GM21447 (cell line): ENCODE results near the gene SVIL.
"Not testable (repeated sequence)": the region's sequence is repeated elsewhere in the genome, so short reads cannot be mapped to it uniquely, and the experiment has no call there.

Experiments used
- ATAC-seq: cut with Tn5 transposase; IDR thresholded peaks from one replicate; pipeline ENCODE4 v1.9.1; 2021; ENCODE audit not compliant: unreplicated experiment

SVIL gene

DNA sequence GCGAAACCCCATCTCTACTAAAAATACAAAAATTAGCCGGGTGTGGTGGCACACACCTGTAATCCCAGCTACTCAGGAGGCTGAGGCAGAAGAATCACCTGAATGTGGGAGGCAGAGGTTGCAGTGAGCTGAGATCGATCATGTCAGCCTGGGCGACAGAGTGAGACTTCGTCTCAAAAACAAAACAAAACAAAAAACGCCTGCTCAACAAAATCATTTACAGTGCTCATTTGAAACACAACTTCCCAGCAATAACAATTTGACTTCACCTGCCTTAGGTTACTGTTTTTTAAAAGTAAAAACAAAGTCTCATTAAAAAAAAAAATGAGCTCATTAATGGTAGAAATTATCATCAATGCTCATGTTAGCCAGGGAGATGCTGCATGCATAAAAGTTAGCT is 10.4 kb downstream of the SVIL start:
- ATAC-seq: not testable (repeated sequence)

DNA sequence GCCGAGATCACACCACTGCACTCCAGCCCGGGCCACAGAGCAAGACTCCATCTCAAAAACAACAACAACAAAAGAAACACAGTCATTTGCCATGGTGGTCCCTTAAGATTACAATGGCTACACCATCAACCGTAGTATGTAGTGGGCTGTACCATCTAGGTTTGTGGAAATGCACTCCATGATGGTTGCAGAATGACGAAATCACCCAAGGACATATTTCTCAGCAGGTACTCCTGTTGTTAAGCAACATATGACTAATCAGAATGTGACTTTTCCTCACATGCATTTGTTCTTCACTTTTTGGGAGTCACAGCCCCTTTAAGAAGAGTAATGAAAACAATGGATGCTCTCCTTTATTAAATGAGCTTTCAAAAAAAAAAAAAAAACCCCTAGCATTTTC is 11.0 kb downstream of the SVIL start:
- no peak for ATAC-seq

- no peak for ATAC-seq
These were observed 12.3 kb downstream of the SVIL start for GRCh38 chr10:29622382-29622922.

- ATAC-seq: no peak
These were observed 13.6 kb downstream of the SVIL start for GRCh38 chr10:29621161-29621560.

- ATAC-seq: no peak
These were observed 14.6 kb downstream of the SVIL start for GRCh38 chr10:29620112-29620690.

DNA sequence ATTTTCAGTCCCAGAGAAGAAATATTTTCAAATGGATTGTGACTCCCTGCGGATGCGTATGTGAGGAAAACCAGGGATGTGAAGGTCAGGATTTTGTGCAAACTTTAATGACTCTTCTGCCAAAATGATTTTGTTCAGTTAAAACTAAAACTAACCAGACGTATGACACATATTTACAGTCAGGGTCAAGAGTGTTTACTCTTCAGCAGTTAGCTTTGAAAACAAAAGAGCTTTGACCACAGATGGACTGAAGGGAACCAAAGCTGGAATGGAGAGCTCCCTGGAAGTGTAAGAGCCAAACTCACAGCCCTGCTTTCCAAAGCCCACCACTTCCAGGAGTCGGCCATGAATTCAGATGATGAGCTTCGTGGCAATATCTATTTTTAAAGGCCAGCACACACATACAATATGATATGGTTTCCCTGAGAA is 15.5 kb downstream of the SVIL start:
- no peak for ATAC-seq

DNA sequence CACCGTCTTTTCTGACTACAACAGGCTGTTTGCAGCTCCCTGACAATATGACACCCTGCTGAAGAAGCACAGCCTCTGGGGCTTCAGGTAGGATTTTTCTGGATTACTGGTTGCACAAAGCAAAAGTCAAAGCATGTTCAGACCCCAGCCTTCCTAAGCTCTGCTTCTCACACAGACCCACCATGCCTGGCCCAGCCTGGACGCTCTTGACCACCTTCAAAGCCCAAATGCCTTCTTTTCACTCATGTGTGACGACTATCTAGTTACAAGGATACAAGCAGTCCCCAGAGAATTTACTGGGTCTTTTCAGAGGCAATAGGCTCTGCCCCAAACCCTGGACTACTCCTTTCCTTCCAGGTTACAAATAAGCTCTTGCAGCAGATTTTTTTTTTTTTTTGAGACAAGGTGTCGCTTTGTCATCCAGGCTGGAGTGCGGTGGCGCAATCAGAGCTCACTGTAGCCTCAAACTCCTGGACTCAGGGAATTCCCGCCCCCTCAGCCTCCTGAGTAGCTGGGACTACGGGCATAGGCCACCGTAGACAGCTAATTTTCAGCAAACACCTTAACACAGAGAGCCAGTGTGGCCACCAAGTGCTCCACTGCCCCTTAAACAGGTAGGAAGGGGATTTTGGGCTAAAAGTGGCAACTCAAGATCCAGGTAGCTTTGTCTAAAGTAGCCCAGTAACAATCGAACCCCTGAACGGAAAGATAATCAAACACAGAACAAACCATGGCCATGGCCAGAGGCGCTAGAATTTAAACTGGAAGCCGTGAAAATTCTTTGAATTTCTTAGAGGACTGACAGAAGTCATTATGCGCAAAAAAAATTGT is 16.2 kb downstream of the SVIL start:
- no peak for ATAC-seq

DNA sequence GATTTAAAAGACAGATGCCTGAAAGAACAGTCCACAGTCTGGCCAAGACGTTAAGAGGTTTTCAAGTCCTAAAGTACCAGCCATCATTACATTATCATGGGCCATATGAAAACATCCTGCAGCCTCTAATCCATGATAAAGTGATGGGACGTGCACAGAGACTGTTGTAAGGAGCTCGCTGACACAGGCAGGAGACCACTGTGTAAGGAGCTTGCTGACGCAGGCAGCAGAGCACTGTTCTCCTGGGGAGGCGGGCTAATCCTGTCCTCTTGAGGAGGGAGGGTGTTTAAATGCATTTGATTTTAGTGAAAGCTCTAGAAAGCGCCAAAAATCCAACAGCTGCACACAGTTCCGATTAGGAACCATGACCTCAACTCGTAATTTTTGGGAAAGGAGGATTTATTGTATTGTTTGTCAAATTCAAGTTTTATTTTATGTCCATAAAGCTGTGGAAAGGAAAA is 16.9 kb downstream of the SVIL start:
- no peak for ATAC-seq

GRCh38 chr10:29616542-29616941 is 18.2 kb downstream of the SVIL start:
- no peak for ATAC-seq

- ATAC-seq: no peak
These were observed 19.6 kb downstream of the SVIL start for GRCh38 chr10:29615195-29615594.

DNA sequence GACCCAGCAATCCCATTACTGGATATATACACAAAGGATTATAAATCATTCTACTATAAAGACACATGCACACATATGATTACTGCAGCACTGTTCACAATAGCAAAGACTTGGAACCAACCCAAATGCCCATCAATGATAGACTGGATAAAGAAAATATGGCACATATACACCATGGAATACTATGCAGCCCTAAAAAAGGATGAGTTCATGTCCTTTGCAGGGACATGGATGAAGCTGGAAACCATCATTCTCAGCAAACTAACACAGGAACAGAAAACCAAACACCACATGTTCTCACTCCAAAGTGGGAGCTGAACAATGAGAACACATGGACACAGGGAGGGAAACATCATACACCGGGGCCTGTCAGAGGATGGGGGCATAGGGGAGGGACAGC is 20.5 kb downstream of the SVIL start:
- ATAC-seq: not testable (repeated sequence)

DNA sequence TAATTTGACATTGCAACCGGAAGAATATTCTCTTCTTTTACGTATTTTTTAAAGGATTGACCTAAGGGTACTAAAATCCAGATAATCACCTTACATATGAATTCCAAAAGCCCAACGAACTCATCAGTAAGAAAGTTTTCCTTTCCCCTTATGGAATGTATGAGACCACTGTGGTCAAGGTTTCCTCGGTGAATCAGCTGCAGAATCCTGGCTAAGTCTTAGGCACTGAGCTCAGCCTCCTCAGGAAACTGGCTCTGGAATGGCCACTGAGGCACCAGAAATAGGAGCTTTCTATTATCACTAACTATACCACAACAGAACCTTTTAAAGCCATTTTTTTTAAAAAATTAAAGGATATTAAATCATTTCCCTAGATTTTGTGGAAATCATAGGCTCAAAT is 21.0 kb downstream of the SVIL start:
- ATAC-seq: no peak

- no peak for ATAC-seq
These were observed 21.6 kb downstream of the SVIL start for GRCh38 chr10:29613196-29613595.

GRCh38 chr10:29612657-29613056 is 22.1 kb downstream of the SVIL start:
- ATAC-seq: no peak

DNA sequence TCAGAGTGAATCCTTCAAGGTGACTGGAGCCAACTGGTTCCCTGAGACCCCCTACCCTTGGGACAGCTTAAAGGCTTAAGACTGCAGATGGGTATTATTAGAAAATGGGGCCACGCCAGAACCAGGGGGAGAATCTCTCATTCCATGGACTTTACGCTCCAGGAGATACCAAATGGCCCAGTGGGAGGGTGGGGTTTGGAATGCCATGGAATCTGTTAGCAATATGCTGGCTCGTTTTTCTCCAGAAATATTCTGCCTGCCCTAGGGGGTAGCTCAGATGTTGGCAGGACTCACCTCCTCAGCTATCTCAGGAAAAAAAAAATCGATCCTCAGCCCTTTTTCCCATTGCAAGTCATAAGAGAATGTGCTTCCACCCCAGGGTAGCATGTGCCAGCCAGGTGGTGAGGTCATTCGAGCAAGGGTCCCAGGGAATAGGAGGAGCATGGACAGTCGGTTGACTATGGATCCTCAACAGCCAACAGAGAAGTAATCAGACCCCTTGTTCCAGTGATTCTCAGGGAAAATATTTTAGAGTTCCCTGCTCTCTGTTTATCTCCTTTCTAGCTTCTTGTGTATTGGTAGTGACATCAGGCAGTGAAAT is 22.9 kb downstream of the SVIL start:
- no peak for ATAC-seq

- no peak for ATAC-seq
These were observed 23.7 kb downstream of the SVIL start for GRCh38 chr10:29610876-29611647.

DNA sequence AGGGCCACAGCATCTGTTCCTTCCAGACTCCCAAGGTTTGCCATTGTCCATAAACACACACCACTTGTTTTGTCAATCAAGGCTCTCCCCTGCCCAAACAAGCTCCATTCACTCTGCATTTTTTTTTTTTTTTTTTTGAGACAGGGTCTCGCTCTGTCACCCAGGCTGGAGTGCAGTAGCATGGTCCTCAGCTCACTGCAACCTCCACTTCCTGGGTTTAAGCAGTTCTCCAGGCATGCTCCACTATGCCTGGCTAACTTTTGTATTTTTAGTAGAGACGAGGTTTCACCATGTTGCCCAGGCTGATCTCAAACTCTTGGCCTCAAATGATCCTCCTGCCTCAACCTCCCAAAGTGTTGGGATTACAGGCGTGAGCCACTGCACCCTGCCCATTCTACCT is 24.4 kb downstream of the SVIL start:
- not testable (repeated sequence) for ATAC-seq

DNA sequence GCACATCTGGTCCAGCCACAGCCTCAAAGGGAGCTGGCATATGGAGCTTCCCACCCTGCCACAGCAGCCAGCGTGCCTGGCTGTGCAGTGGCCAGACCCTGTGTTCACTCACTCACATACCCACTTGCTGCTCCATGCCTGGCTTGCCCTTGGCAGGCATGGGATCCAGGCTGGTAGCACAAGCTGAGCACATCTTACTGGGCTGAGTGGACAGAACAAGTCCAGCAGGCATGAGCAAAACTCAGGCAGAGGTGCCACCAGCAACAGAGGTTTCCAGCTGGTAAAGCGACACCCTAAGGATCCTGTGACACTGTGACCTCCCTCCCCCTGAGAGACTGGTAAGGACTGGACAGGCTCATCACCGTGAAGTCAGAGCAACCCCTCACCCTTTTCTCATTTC is 25.1 kb downstream of the SVIL start:
- ATAC-seq: no peak

GRCh38 chr10:29608476-29609301 is 26.1 kb downstream of the SVIL start:
- ATAC-seq: no peak

DNA sequence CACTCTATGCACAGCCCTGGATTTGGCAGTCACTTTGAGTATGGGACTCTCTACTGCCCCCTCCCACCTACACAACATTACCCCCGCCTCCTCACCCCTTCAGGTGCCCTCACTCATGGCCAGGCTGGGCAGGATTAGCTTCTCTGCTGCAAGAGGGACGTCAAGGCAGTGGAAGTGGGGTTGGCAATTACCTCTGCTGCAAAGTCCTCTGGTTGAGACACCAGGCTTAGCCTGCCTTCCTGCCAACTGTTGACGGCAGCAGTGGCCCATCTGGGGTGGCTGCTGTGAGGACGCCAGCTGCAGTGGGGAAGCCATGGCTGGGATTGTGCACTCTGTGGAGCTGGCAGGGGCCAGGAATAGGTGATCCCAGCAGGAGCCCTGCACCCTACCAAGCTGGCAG is 26.7 kb downstream of the SVIL start:
- ATAC-seq: no peak
